Neural crest cell (in vitro differentiated cells): ENCODE results near the gene KIF24. TPM values are rescaled to one million over a fixed set of nuclear protein-coding genes. Genes with fewer than 3 reads are reported as not detected.
A peak's percentile ranks its signal among the peaks of the same experiment; 100 is the strongest.

Source experiments
- DNase-seq: peaks from one replicate; pipeline ENCODE4 v3.0.0; 2021; ENCODE audit warnings: low read depth, mixed read lengths, low spot score
- H3K27ac Mint-ChIP-seq: one replicate; pipeline ENCODE4 v1.8.0; 2021; ENCODE audit warnings: mild to moderate bottlenecking, mixed read lengths; ENCODE audit not compliant: unreplicated experiment
- H3K27me3 Mint-ChIP-seq: 2 replicates; pipeline ENCODE4 v1.8.0; 2021; ENCODE audit warnings: low read depth, mild to moderate bottlenecking, mixed read lengths
- H3K36me3 Mint-ChIP-seq: 2 replicates; pipeline ENCODE4 v1.8.0; 2021; ENCODE audit warnings: low read depth, mild to moderate bottlenecking, mixed read lengths
- H3K4me1 Mint-ChIP-seq: 2 replicates; pipeline ENCODE4 v1.8.0; 2021; ENCODE audit warnings: mixed read lengths
- H3K4me3 Mint-ChIP-seq: one replicate; pipeline ENCODE4 v1.8.0; 2021; ENCODE audit warnings: mild to moderate bottlenecking, mixed read lengths
- H3K9me3 Mint-ChIP-seq: 2 replicates; pipeline ENCODE4 v1.8.0; 2021; ENCODE audit warnings: mixed read lengths
- CTCF ChIP-seq: fragments of 200-600 bp; sonication (generic); conservative IDR thresholded peaks from 2 replicates; pipeline ENCODE4 v1.5.0; 2021; ENCODE audit warnings: antibody characterized with exemption, mild to moderate bottlenecking
- total RNA-seq: library from RNA; stranded (reverse); gene quantifications from 2 replicates; pipeline ENCODE4 v1.2.1, GENCODE V29; 2021

The KIF24 gene
- total RNA-seq, 1 donor from 2014 or later, result 12.3 TPM

GRCh38 chr9:34334337-34334824 is 5.3 kb upstream of the KIF24 start:
- no peaks in the 10 kb centered on the region for H3K9me3 Mint-ChIP-seq
- H3K27ac Mint-ChIP-seq, result peak overlapping the region; percentile 70
- DNase-seq, result peak; percentile 14
- peak overlapping the region; percentile 65 for H3K4me3 Mint-ChIP-seq
- H3K4me1 Mint-ChIP-seq, result peaks cover 53% of the 10 kb centered on the region
- TF ChIP-seq CTCF, result no peak
- H3K27me3 Mint-ChIP-seq, result no peaks in the 10 kb centered on the region
- peaks cover 4% of the 10 kb centered on the region for H3K36me3 Mint-ChIP-seq

- H3K27me3 Mint-ChIP-seq, result no peaks in the 10 kb centered on the region
- H3K27ac Mint-ChIP-seq, result no peak overlapping the region
- H3K4me3 Mint-ChIP-seq, result peak overlapping the region; percentile 65
Observed at GRCh38 chr9:34333836-34334235, 4.8 kb upstream of the KIF24 start.

DNA sequence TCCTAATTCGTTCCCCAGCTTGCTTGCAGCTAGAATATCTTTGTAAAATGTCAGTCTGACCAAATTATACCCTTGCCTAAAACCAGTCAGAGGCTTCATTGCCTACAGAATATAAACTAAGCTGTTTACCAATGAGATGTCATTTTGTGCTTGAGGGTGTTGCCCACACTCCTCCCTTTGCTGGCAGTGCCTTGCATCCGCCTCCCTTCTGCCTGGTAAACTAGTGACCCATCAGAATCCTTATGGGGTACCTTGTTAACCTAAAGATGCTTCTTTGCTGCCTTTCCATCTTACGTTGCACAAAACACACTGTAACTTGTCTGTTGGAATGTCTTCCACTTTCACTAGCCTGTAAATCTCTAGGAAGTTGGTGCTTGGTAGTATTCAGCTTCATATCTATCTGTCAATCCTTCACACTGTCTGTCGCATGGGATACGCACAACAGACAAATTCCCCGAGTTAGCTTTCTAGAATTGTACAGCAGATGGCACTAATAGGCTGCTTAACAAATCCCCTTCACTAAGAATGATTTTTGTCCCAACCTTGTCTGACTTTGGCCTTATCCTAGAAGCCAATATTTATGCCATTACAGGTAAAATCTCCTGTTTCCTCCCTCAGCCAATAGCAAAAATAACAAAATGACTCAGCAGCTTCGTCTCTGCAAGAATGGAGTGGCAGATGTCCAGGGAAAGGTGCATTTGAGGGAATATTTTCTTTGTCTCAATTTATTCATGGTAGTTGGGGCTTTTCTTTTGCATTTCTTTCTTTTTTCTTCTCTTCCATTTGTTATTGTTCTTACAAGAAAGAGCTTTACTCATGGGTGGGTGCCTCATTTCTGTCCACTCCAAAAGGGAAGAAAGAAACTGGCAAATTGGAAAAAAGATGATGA is 3.3 kb upstream of the KIF24 start:
- Mint-ChIP-seq H3K27ac (no peak overlapping the region), H3K4me1 (peaks cover 60% of the 10 kb centered on the region), H3K27me3 (no peaks in the 10 kb centered on the region), H3K4me3 (peak overlapping the region; percentile 82), H3K9me3 (no peaks in the 10 kb centered on the region), H3K36me3 (peaks cover 1% of the 10 kb centered on the region)
- TF ChIP-seq CTCF, result peak; percentile 72
- no peak for DNase-seq

More at GRCh38 chr9:34333836-34334235, 4.8 kb upstream of the KIF24 start:
- DNase-seq, result no peak
- TF ChIP-seq CTCF, result no peak
- H3K4me1 Mint-ChIP-seq, result peaks cover 55% of the 10 kb centered on the region
- H3K9me3 Mint-ChIP-seq, result no peaks in the 10 kb centered on the region
- H3K36me3 Mint-ChIP-seq, result peaks cover 4% of the 10 kb centered on the region

DNA sequence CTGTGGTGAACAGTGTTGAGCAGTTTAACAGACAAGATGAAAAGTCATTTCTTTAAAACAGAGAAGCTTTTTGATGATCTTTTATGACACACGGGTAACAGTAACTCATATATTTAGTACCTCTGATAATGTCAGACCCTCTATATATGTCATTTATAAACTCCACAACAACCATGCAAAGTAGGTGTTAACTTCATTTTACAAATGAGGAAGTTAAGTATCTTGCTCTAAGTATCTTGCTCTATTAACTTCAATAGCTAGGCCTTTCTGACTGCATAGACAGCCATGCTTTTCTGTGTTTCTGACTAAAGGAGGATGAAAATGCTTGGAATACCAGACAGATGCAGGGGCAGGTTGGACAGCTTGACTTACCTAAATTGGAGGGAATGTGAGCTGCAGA is 2.1 kb upstream of the KIF24 start:
- H3K4me1 Mint-ChIP-seq, result peaks cover 64% of the 10 kb centered on the region
- H3K27me3 Mint-ChIP-seq, result no peaks in the 10 kb centered on the region
- DNase-seq, result no peak
- H3K4me3 Mint-ChIP-seq, result peak overlapping the region; percentile 14
- no peak for TF ChIP-seq CTCF
- H3K9me3 Mint-ChIP-seq, result no peaks in the 10 kb centered on the region
- no peaks in the 10 kb centered on the region for H3K36me3 Mint-ChIP-seq
- no peak overlapping the region for H3K27ac Mint-ChIP-seq

- H3K4me3 Mint-ChIP-seq, result peak overlapping the region; percentile 92
- peaks cover 45% of the 10 kb centered on the region for H3K4me1 Mint-ChIP-seq
- H3K36me3 Mint-ChIP-seq, result no peaks in the 10 kb centered on the region
- H3K27me3 Mint-ChIP-seq, result no peaks in the 10 kb centered on the region
- peak overlapping the region; percentile 98 for H3K27ac Mint-ChIP-seq
- no peaks in the 10 kb centered on the region for H3K9me3 Mint-ChIP-seq
- no peak for DNase-seq
- no peak for TF ChIP-seq CTCF
Observed at GRCh38 chr9:34328500-34328986, 525 bp downstream of the KIF24 start.
